ENCODE measurements around the gene ELK1. TPM values are rescaled to one million over a fixed set of nuclear protein-coding genes. Genes with fewer than 3 reads are reported as not detected.

The ELK1 gene
- total RNA-seq, 1 experiment from 2014 or later = 49.7 TPM

GRCh38 chrX:47625365-47625764 is 25.0 kb downstream of the ELK1 start:
- ChIA-PET POLR2A (ENCODE audit: low non-redundant PET) (no interaction called here), CTCF (no interaction called here)
- no TSS peak for BruUV-seq (replicated peaks)
- no peak overlapping the region for H3K27ac ChIP-seq (ENCODE audit: low read depth, low read length, poor library complexity, severe bottlenecking)
- H3K27me3 ChIP-seq (replicated peaks; ENCODE audit: insufficient read depth, low read depth, low read length, poor library complexity) = no peaks in the 10 kb centered on the region
- TF ChIP-seq CTCF (conservative IDR thresholded peaks at IDR 0.05; ENCODE audit: low read depth, low read length) (no peak), EZH2 (IDR thresholded peaks at IDR 0.05; ENCODE audit: borderline replicate concordance, low read depth, low read length, poor library complexity, severe bottlenecking) (no peak)
- intact Hi-C loops (cut with micrococcal nuclease; ENCODE audit: unreplicated experiment) = no loop called here
- no peak overlapping the region for H3K4me3 ChIP-seq (ENCODE audit: low read depth, low read length, poor library complexity, severe bottlenecking)
- no peaks in the 10 kb centered on the region for H3K4me1 ChIP-seq (ENCODE audit: insufficient read depth, low read length, poor library complexity, severe bottlenecking)
- H3K36me3 ChIP-seq (ENCODE audit: insufficient read depth, low read length, poor library complexity, severe bottlenecking) = no peaks in the 10 kb centered on the region
- no peaks in the 10 kb centered on the region for H3K9me3 ChIP-seq (ENCODE audit: low read depth, low read length, poor library complexity, severe bottlenecking)
- DNase-seq (ENCODE audit: low spot score) = no peak

GRCh38 chrX:47623540-47624027 is 26.8 kb downstream of the ELK1 start:
- no TSS peak for BruUV-seq (replicated peaks)
- CTCF ChIA-PET = no interaction called here
- no peaks in the 10 kb centered on the region for H3K9me3 ChIP-seq (ENCODE audit: low read depth, low read length, poor library complexity, severe bottlenecking)
- intact Hi-C loops (cut with micrococcal nuclease; ENCODE audit: unreplicated experiment) = no loop called here
- no peaks in the 10 kb centered on the region for H3K4me1 ChIP-seq (ENCODE audit: insufficient read depth, low read length, poor library complexity, severe bottlenecking)
- DNase-seq (ENCODE audit: low spot score) = peak; percentile 89
- no peaks in the 10 kb centered on the region for H3K36me3 ChIP-seq (ENCODE audit: insufficient read depth, low read length, poor library complexity, severe bottlenecking)
- no peak for TF ChIP-seq EZH2 (IDR thresholded peaks at IDR 0.05; ENCODE audit: borderline replicate concordance, low read depth, low read length, poor library complexity, severe bottlenecking)
- no peak for TF ChIP-seq CTCF (conservative IDR thresholded peaks at IDR 0.05; ENCODE audit: low read depth, low read length)
- H3K27ac ChIP-seq (ENCODE audit: low read depth, low read length, poor library complexity, severe bottlenecking) = no peak overlapping the region
- POLR2A ChIA-PET (ENCODE audit: low non-redundant PET) = no interaction called here
- H3K4me3 ChIP-seq (ENCODE audit: low read depth, low read length, poor library complexity, severe bottlenecking) = peak overlapping the region; percentile 30
- H3K27me3 ChIP-seq (replicated peaks; ENCODE audit: insufficient read depth, low read depth, low read length, poor library complexity) = no peaks in the 10 kb centered on the region

GRCh38 chrX:47621851-47622250 is 28.5 kb downstream of the ELK1 start:
- Histone ChIP-seq H3K4me3 (ENCODE audit: low read depth, low read length, poor library complexity, severe bottlenecking) (no peak overlapping the region), H3K27ac (ENCODE audit: low read depth, low read length, poor library complexity, severe bottlenecking) (no peak overlapping the region), H3K9me3 (ENCODE audit: low read depth, low read length, poor library complexity, severe bottlenecking) (no peaks in the 10 kb centered on the region), H3K27me3 (replicated peaks; ENCODE audit: insufficient read depth, low read depth, low read length, poor library complexity) (no peaks in the 10 kb centered on the region), H3K4me1 (ENCODE audit: insufficient read depth, low read length, poor library complexity, severe bottlenecking) (no peaks in the 10 kb centered on the region), H3K36me3 (ENCODE audit: insufficient read depth, low read length, poor library complexity, severe bottlenecking) (no peaks in the 10 kb centered on the region)
- ChIA-PET CTCF (no interaction called here), POLR2A (ENCODE audit: low non-redundant PET) (no interaction called here)
- no peak for TF ChIP-seq EZH2 (IDR thresholded peaks at IDR 0.05; ENCODE audit: borderline replicate concordance, low read depth, low read length, poor library complexity, severe bottlenecking)
- no peak for TF ChIP-seq CTCF (conservative IDR thresholded peaks at IDR 0.05; ENCODE audit: low read depth, low read length)
- DNase-seq (ENCODE audit: low spot score) = no peak
- intact Hi-C loops (cut with micrococcal nuclease; ENCODE audit: unreplicated experiment) = no loop called here
- no TSS peak for BruUV-seq (replicated peaks)

Measured in A673 (cell line).